ENCODE results near the gene PCYOX1L.
"Not testable (repeated sequence)": the region's sequence is repeated elsewhere in the genome, so short reads cannot be mapped to it uniquely, and the experiment has no call there.

The PCYOX1L gene

DNA sequence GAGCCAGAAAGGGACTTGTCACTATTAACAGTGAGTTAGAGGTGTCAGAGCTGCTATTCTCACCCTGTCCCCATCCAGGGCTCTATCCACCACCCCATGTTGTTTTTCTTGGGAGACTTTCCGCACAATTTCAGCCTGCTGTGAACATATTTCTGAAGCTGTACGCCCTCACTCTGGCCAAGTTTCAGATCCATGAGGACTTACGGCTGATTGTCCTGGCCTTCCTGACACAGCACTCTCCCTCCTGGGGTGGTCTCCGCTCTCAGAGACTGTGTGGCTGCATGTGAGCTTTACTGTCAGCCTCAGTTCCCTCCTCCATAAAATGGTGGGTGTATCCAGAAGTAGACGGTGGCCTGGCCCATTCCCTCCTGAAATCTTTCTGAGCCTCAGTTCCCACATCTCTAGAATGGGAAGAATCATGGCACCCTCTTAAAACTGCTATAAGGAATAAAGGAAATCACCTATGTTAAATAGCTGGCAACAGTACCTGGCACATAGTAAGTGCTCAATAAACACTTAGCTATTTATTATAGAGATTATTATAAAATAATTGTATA lies 22.1 kb downstream of the PCYOX1L start:
- no peak for TF ChIP-seq POLR2A (IDR thresholded peaks at IDR 0.05; ENCODE audit: low read length)
- no peak for TF ChIP-seq GATA1 (IDR thresholded peaks at IDR 0.05; ENCODE audit: low read depth, low read length)
- DNase-seq = no peak

DNA sequence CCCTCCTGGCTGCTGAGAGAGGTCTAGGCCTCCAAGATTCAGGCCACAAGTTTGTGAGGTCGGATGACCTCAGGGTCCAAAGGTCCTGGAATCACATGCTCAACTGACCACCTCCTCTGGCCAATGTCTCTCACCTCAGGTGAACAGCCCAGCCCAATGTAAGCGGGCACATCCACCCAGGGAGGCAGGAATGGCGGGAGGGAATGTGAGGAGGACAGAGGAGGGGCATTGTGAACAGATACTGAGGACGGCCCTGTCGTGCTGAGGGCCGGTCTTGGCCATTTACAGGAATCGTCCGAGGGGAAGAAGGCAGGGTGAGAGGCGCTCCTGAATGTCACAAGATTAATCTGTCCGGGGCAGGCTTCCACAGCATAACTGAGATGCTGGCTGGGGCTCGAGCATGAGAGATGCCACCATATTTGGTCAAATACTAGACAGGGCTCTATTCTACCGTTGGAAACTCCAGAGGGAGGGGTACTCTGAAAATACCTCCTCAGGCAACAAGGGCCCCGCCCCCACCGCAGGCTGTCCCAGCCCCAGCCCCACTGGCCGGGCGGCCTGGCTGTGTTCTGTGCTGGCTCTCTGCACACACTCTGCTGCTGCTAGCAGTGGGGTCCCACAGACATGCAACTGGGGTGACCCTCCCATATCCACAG lies 22.7 kb downstream of the PCYOX1L start:
- DNase-seq = no peak
- TF ChIP-seq POLR2A (IDR thresholded peaks at IDR 0.05; ENCODE audit: low read length) (no peak), GATA1 (IDR thresholded peaks at IDR 0.05; ENCODE audit: low read depth, low read length) (no peak)

DNA sequence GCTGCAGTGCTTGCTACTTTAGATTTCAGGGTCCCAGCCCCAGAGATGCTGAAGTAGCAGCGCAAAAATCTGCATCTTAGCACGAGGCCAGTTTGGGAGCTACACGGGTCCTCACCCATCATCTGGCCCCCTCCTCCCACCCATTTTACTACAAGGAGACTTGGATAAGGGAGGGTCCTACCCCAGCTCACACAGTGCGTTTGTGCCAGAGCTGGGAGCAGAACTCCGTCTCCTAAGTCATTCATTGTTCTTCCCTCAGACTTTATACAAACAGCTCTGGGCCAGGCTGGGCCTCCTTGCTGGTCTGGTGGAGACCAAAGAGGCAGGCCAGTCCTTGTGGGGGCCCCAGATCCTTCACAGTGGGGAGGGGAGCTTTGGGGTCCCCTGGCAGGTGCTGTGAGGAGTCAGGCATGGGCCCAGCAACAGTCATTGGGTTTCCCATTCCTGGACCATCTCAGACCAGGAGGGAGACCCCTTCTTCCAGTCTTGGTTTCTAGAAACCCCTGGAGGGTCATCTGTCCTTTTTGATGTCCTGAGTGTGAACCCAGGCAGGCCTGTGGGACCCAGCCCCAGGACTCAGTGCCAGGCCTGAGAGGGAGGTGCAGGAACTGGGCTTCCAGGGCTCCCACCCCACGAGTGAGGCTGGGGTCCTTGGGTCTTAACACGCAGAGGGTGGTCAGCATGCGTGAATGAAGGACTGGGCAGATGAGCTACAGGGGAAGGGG lies 23.6 kb downstream of the PCYOX1L start:
- DNase-seq = no peak
- TF ChIP-seq POLR2A (IDR thresholded peaks at IDR 0.05; ENCODE audit: low read length) = no peak
- no peak for TF ChIP-seq GATA1 (IDR thresholded peaks at IDR 0.05; ENCODE audit: low read depth, low read length)

DNA sequence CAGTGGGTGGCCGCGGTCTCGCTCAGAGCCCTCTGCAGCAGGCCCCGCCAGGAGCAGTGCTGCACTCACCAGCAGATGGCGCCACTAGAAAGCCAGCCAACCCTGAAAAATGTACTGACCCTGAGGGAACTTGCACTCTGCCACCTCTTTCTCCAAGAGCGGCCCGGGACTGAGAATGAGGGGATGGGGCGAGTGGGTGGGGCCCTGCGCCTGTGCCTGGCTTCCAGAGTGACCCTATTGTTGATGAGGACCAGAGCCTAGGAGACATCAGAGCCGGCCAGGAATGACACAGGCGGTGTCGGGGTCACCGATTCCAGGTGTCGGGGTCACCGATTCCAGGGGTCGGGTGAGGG lies 24.1 kb downstream of the PCYOX1L start:
- peak; percentile 63 to 81 for DNase-seq
- TF ChIP-seq POLR2A (IDR thresholded peaks at IDR 0.05; ENCODE audit: low read length) = no peak
- no peak for TF ChIP-seq GATA1 (IDR thresholded peaks at IDR 0.05; ENCODE audit: low read depth, low read length)

DNA sequence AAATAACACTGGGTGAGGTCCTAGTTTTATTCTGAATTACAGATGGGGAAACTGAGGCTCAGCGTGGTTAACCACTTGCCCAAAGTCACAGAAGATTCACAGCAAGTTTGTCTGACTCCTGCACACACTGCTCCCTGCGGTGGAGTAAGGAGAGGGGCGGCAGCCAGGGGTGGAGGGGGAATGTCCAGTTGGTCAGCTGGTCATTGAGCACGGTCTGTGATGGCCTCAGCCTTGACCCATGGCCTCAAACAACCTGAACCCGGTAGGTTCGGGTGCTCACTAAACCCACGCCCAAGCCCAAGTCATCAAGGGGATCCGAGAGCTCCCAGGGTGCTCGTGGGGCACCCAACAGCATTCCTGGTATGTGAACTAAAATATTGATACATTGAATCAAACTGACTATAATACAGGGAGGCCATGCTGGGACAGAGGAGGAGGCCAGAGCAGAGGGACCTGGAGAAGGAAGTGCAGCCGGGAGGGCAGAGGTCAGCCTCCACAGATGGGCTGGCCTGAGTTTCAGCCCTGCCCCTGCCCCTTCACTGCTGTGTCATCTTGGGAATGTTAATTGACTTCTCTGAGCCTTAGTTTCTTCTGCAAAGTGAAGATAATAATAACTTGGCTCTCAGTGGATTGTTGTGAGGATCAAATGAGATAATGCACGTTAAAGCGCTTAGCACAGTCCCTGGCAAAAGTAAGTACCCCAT lies 24.8 kb downstream of the PCYOX1L start:
- DNase-seq = no peak
- no peak for TF ChIP-seq POLR2A (IDR thresholded peaks at IDR 0.05; ENCODE audit: low read length)

DNA sequence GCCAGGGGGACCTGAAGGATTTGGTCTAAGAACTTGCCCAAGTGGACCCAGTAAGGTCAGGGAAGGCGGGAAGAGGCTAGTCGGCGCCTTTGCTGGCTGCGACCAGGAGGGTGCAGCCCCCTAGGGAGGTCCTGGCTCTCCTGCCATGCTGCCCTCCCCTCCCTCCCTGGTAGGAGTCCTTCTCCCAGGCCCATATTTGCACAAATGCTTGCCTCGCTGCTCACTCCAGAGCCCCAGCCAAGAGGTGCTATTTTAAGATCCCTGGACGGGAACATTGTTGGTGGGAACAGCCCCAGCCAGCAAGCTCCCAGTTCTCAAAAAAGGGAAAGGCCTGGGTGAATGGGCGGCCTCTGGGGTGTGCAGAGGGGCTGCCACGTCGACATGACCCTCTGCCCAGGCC lies 25.6 kb downstream of the PCYOX1L start:
- TF ChIP-seq POLR2A (IDR thresholded peaks at IDR 0.05; ENCODE audit: low read length) = no peak
- TF ChIP-seq GATA1 (IDR thresholded peaks at IDR 0.05; ENCODE audit: low read depth, low read length) = no peak
- DNase-seq = no peak

DNA sequence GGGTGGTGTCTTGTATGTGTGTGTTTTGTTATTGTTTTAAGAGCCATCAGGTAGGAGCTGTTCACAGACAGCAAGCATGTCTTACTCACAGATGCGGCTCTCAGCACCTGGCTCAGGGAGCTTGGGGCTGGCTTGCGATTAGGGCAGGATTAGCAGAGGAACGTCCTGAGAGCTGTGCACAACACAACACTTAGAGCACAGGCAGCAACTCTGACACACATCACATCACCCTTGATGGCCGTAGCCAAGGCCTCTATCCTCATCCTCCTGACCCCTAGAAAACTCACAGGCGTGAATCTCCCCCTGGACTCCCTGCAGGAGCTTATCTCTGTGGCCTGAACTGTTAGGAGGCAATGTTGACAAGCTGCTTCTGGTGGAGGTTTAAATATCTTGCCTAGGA lies 28.3 kb downstream of the PCYOX1L start:
- TF ChIP-seq POLR2A (IDR thresholded peaks at IDR 0.05; ENCODE audit: low read length) = no peak
- no peak for TF ChIP-seq GATA1 (IDR thresholded peaks at IDR 0.05; ENCODE audit: low read depth, low read length)
- DNase-seq = no peak

DNA sequence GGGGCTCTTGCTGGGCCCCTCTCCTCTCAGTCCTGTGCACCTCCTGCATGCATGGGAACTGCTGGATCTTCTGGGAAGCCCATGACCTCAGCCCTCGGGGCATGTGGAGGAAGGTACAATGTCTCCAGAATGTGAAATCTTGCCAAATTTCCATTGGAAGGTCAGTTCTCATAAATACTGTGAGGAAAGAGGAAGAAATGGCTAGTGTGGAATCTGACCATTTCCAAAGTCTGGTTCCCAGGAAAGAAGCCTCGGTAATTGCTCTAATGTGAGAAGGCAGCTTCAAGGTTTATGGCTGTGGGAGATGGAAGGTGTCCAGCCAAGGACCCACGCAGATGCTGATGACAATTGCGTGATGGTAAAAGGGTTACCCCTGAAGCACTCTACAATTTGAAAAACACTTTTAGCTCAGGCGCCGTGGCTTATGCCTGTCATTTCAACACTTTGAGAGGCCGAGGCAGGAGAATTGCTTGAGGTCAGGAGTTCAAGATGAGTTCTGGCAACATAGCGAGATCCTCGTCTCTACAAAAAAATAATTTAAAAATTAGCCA lies 29.3 kb downstream of the PCYOX1L start:
- TF ChIP-seq POLR2A (IDR thresholded peaks at IDR 0.05; ENCODE audit: low read length) = no peak
- TF ChIP-seq GATA1 (IDR thresholded peaks at IDR 0.05; ENCODE audit: low read depth, low read length) = no peak
- DNase-seq = no peak

DNA sequence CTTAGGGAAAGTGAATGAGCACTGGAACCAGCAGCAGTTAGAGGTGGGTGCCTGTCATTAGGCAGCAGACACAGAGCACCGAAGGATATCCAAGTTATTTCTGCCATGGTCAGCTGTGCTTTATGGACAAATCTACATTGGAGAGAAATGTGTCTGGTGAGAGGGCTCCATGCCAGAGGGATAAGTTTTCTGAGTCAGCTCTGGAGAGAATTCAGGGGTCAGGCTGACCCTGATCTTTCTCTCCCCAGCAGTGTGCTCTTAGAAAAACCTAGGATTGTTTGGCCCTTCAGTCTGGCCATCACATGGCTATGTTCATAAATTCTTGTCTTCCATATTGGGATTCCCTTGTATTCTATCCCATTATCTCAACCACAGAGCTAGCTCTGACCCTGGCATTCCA lies 30.1 kb downstream of the PCYOX1L start:
- no peak for DNase-seq
- TF ChIP-seq POLR2A (IDR thresholded peaks at IDR 0.05; ENCODE audit: low read length) (no peak), GATA1 (IDR thresholded peaks at IDR 0.05; ENCODE audit: low read depth, low read length) (no peak)

DNA sequence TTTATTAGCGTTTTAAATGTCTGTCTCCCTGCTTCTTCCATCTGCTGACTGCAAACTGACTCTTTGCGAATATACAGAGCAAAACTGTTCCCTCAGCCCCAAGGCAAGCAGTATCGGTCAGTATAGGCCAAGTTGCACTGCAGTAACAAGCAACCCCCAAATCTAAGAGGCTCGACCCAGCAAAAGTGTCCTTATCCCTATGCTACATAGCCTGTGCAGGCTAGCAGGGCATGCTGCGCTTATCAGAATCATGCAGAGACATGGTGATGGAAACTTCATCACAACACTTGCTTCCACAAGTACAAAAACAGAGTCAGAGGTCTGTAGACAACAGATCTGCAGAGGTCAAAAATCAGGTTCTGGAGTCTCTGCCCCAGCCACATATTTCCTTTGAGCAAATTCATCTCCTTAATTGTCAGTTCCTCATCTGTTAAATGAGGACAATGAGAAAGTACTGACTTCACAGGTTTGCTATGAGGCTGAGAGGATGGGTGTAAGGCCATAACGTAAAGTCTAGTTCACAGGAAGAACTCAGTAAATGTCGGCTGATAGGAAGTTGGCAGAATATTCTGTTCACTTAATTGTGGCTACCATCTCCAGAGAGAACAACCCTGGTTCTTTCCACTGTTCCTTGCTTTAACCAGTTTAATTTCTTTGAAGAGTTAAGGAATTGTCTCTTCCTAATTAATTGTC lies 30.8 kb downstream of the PCYOX1L start:
- DNase-seq = no peak
- no peak for TF ChIP-seq POLR2A (IDR thresholded peaks at IDR 0.05; ENCODE audit: low read length)
- TF ChIP-seq GATA1 (IDR thresholded peaks at IDR 0.05; ENCODE audit: low read depth, low read length) = no peak

DNA sequence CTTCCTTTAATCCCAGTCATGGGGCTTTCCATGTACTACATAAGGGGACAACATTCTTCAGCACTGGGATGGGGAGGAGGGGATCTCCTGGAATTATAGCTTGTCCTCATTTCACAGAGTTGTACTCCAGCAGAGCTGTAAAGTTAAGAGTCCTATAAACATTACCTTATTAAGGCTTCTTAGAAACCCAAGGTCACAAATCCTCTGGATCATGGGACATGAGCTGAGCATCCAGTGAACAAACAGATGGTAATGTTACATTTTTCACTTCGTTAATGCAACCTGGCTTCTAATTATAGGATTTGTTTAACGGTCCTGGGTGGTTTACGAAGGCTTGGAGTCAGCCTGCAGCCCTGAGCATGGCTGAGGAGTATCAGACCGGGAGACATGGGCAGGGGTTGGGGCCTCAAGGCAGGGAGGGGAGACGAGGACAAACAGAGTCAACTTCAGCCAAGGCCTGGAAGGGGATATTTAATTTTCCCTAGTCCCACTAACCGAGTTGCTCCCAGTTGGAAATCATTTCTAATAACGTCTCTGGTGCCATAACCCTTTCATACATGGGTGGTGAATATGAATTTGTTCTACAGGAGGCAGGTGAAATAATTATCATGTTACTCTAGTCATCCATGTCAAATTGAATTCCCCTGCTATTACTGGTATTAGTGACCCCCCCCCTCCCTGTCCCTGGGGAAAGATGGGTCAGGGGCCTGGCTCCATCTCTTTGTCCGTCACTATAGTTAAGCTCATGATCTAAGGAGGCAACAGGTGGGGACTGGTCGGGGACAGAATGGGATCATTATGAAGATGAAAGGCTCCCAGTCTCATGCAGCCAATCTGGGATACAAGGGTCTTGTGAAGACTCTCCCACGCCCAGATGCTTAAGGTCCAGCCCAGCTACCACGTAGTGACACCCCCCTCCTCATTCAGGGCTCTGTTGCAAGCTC lies 32.0 kb downstream of the PCYOX1L start:
- TF ChIP-seq GATA1 (IDR thresholded peaks at IDR 0.05; ENCODE audit: low read depth, low read length) (no peak), POLR2A (IDR thresholded peaks at IDR 0.05; ENCODE audit: low read length) (no peak)
- no peak for DNase-seq

DNA sequence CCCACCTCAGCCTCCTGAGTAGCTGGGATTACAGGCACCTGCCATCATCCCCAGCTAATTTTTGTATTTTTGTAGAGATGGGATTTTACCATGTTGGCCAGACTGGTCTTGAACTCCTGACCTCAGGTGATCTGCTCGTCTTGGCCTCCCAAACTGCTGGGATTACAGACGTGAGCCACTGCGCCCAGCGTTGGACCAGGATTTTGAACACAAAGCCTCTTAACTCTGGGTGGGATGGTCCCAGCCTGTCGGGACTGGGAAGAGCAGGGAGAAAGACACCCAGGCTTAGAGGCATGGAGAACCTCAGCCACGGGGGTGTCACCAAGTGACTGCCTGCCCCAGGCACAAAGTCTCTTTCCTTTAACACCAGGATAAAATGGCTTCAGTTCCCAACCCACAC lies 33.2 kb downstream of the PCYOX1L start:
- DNase-seq = not testable (repeated sequence)

DNA sequence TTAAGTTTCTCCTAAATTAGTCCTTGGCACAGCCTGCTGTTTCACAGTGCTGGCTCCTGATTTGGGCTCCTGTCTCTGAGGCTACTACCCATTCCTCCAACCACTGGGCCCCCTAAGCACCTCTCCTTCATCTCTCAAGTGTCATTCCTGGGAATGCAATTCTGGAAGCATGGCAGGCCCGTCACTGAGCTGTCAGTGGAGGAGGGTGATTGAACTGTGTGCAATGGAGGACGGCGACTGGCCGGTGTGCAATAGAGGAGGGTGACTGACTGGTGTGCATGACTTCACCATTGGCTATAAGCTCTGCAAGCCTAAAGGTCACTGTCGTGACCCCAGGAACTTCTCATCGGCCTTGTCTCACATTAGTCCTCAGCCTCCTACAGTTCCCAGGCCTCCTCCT lies 33.7 kb downstream of the PCYOX1L start:
- TF ChIP-seq GATA1 (IDR thresholded peaks at IDR 0.05; ENCODE audit: low read depth, low read length) (no peak), POLR2A (IDR thresholded peaks at IDR 0.05; ENCODE audit: low read length) (no peak)
- DNase-seq = no peak

Data from erythroblast (primary cell).